Adrenal gland (tissue), 12 donors: Measurements from ENCODE around the gene KLF14. TPM values are rescaled to one million over a fixed set of nuclear protein-coding genes. Genes with fewer than 3 reads are reported as not detected.

Experiments
- DNase-seq, 7 donors: peaks; one replicate each; pipeline ENCODE4 v3.0.0-alpha.2; 2019 to 2020
- H3K27ac ChIP-seq, 5 donors: fragments of 200-600 bp; sonication (generic) in 4 of 5; 1 replicate in 3 of 5; 2 replicates in 2 of 5; pipeline versions ENCODE4 v1.5.1 to v1.8.0; 2016 to 2020; ENCODE audit warnings: mild to moderate bottlenecking in 1 of 5
- H3K27me3 ChIP-seq: fragments of 200-600 bp; 2 replicates; pipeline ENCODE4 v1.8.0; 2021
- H3K36me3 ChIP-seq, 2 donors: fragments of 200-600 bp; replicated peaks in 1 of 2; 1 replicate in 1 of 2; 2 replicates in 1 of 2; pipeline versions ENCODE4 v1.5.1 to v1.8.0; 2018 to 2022
- H3K4me1 ChIP-seq, 2 donors: fragments of 200-600 bp; replicated peaks in 1 of 2; 1 replicate in 1 of 2; 2 replicates in 1 of 2; pipeline versions ENCODE4 v1.5.1 to v1.8.0; 2018 to 2021
- H3K4me3 ChIP-seq, 4 donors: fragments of 200-600 bp; sonication (generic) in 3 of 4; one replicate each; pipeline ENCODE4 v1.5.1; 2016 to 2018
- H3K9me3 ChIP-seq, 3 donors: fragments of 200-600 bp; sonication (generic) in 1 of 3; replicated peaks in 1 of 3; 1 replicate in 2 of 3; 2 replicates in 1 of 3; pipeline versions ENCODE4 v1.5.1 to v1.8.0; 2016 to 2021
- POLR2A ChIP-seq, 2 donors: fragments of 450-650 bp; IDR thresholded peaks; one replicate each; pipeline ENCODE4 v1.6.1; 2017; ENCODE audit warnings: antibody characterized with exemption in 2 of 2, mild to moderate bottlenecking in 2 of 2, moderate library complexity in 1 of 2
- WGBS, 4 donors: extraction: QIAGEN DNeasy Blood & Tissue Kit in 2 of 4; methylation state at CpG; one replicate each; pipeline versions ENCODE4 v1.1.5 to v1.1.7; 2013 to 2017; 5-methylcytosine and 5-hydroxymethylcytosine counted together
- intact Hi-C, 2 donors: fragments of 100-400 bp; cut with DNase I; formaldehyde crosslinking; loops; one replicate each; pipeline versions ENCODE4 v1.14.1 to v1.15.0; 2022 to 2023
- polyA plus RNA-seq, 3 donors: library from polyadenylated mRNA; stranded (reverse); fragments of 200-250 nt in 2 of 3; fragments of 350-450 nt in 1 of 3; fragmentation: Illumina TruSeq in 1 of 3; extraction: RNeasy Lipid Tissue Mini Kit (QIAGEN cat#74804) in 1 of 3; gene quantifications; one replicate each; pipeline ENCODE4 v1.2.3, GENCODE V29; 2013 to 2014
- total RNA-seq, 9 donors: library from RNA; depleted of rRNA in 4 of 9; stranded (reverse); fragments of >200 nt in 4 of 9; fragments of 120-200 nt in 1 of 9; fragmentation: NEBNext Ultra II Directional in 1 of 9; extraction: Animal tissue kit (Norgen Biotek cat#: 25700) in 1 of 9; gene quantifications; one replicate each; pipeline versions ENCODE4 v1.1.0 to v1.2.4, GENCODE V29; 2013 to 2023
- TF ChIP-seq, protein P1 (sequence below), 6 experiments: fragments of 450-650 bp in 4 of 6; fragments of 200-600 bp in 2 of 6; sonication (generic) in 1 of 6; IDR thresholded peaks; 1 replicate in 5 of 6; 2 replicates in 1 of 6; pipeline versions ENCODE4 v1.5.1 to v1.8.0; 2016 to 2021; ENCODE audit warnings: antibody characterized with exemption in 6 of 6, mild to moderate bottlenecking in 2 of 6, moderate library complexity in 1 of 6
- donor health status: healthy with polysubstance abuse.
- donor health status: Bipolar disorder and iron deficiency.
- donor health status: DM: yes; HTN: yes; CAD: no.
- donor health status: DM: no; HTN: no; CAD: no.
- donor health status: DM: no; HTN: no; CAD: no.
- donor health status: DM: yes; HTN: yes; CAD: no.

KLF14 gene
- total and polyA plus RNA-seq, 12 donors: 0.39 to 3.2 (median 1.2) TPM

- Histone ChIP-seq H3K4me1 (no peaks in the 10 kb centered on the region), H3K36me3 (no peaks in the 10 kb centered on the region), H3K27me3 (no peaks in the 10 kb centered on the region), H3K9me3 (no peaks in the 10 kb centered on the region), H3K27ac (no peak overlapping the region), H3K4me3 (no peak overlapping the region)
- no peak for TF ChIP-seq POLR2A (IDR thresholded peaks at IDR 0.05)
- TF ChIP-seq, protein P1, sequence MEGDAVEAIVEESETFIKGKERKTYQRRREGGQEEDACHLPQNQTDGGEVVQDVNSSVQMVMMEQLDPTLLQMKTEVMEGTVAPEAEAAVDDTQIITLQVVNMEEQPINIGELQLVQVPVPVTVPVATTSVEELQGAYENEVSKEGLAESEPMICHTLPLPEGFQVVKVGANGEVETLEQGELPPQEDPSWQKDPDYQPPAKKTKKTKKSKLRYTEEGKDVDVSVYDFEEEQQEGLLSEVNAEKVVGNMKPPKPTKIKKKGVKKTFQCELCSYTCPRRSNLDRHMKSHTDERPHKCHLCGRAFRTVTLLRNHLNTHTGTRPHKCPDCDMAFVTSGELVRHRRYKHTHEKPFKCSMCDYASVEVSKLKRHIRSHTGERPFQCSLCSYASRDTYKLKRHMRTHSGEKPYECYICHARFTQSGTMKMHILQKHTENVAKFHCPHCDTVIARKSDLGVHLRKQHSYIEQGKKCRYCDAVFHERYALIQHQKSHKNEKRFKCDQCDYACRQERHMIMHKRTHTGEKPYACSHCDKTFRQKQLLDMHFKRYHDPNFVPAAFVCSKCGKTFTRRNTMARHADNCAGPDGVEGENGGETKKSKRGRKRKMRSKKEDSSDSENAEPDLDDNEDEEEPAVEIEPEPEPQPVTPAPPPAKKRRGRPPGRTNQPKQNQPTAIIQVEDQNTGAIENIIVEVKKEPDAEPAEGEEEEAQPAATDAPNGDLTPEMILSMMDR (IDR thresholded peaks at IDR 0.05): no peak
- no peak for DNase-seq
- intact Hi-C loops: no loop called here
- WGBS, 4 donors: 82 to 86% (median 83%) methylated on average over 4 of the region's 4 CpGs
Measured at GRCh38 chr7:130723784-130724183, 10.2 kb downstream of the KLF14 start.

DNA sequence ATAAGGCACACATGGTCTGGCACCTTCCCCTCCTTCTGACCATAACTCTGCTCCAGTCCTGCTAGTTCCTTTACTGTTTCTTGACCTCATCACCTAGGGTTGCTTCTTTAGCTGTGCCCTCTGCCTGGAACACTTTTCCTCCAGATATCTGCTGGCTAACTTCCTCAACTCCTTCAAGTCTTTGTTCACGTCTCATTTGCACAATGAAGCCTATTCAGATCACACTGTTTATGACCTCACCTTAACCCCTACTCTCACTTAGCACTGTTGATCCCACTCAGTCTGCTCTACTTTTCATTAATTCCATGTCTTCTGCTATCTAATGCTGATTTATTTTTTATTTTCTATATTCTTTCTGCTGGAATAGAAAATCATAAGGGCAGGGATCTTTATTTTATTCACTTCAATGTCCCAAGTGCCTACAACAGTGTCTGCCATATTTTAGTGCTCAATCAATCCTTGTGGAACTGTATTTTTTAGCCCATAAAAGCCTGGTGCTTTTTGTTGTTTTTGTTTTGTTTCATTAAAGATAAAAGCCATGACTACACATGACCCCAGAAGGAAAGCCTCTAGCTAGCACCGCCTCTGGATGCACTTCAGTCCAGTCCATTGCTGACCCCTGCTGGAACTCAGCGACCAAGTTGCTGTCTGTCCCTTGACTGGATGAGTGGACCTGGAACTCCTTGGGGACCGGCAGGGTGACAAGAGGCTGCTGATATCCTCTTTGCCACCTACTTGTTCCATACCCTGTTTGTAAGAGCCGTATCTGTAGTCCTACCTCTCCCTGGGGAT, 12.3 kb downstream of the KLF14 start:
- intact Hi-C loops: no loop called here
- Histone ChIP-seq H3K4me1 (no peaks in the 10 kb centered on the region), H3K27ac (no peak overlapping the region), H3K4me3 (no peak overlapping the region), H3K9me3 (no peaks in the 10 kb centered on the region), H3K36me3 (no peaks in the 10 kb centered on the region), H3K27me3 (no peaks in the 10 kb centered on the region)
- peak; percentile 80 to 95 (median 86) for DNase-seq
- 20 to 27% (median 25%) methylated on average over 5 of the region's 5 CpGs for WGBS, 4 donors
- no peak for TF ChIP-seq POLR2A (IDR thresholded peaks at IDR 0.05)
- TF ChIP-seq, protein P1 (IDR thresholded peaks at IDR 0.05): peak; percentile 32 to 83 (median 71)

- Histone ChIP-seq H3K4me3 (no peak overlapping the region), H3K27me3 (no peaks in the 10 kb centered on the region), H3K36me3 (no peaks in the 10 kb centered on the region), H3K27ac (no peak overlapping the region), H3K4me1 (no peaks in the 10 kb centered on the region), H3K9me3 (no peaks in the 10 kb centered on the region)
- no peak for DNase-seq
- no peak for TF ChIP-seq POLR2A (IDR thresholded peaks at IDR 0.05)
- TF ChIP-seq, protein P1 (IDR thresholded peaks at IDR 0.05): no peak
- intact Hi-C loops: loop anchor here in 1 of 2 donors (10.0 kb wide), 1 partner anchor 475 kb away; no protein-coding TSS in a partner anchor
- WGBS, 4 donors: 77 to 92% (median 87%) methylated on average over 2 of the region's 2 CpGs
Measured at GRCh38 chr7:130719541-130719940, 14.5 kb downstream of the KLF14 start.

DNA sequence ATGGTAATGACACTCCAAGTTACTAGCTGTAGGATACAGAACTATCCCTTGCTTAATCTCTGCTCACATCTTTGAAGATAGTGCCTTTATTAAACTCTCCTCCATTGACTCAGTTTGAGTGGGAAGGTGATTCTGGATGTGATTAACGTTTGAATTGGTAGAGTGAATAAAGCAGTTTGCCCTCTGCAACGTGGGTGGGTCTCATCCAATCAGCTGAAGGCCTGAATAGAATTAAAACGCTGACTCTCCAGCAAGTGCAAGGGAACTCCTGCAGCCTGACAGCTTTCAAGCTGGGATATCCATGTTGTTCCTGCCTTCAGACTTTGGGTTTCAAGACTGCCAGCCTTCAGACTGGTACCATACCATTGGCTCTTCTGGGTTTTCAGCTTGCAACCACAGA, 21.6 kb downstream of the KLF14 start:
- no peaks in the 10 kb centered on the region for H3K27me3 ChIP-seq

More for the DNA sequence above, 21.6 kb downstream of the KLF14 start:
- no peak overlapping the region for H3K27ac ChIP-seq
- H3K36me3 ChIP-seq: no peaks in the 10 kb centered on the region
- H3K9me3 ChIP-seq: no peaks in the 10 kb centered on the region
- TF ChIP-seq, protein P1 (IDR thresholded peaks at IDR 0.05): no peak
- TF ChIP-seq POLR2A (IDR thresholded peaks at IDR 0.05): no peak
- DNase-seq: no peak
- intact Hi-C loops: loop anchor here in 1 of 2 donors (10.0 kb wide), 1 partner anchor 468 kb away; no protein-coding TSS in a partner anchor
- no peaks in the 10 kb centered on the region for H3K4me1 ChIP-seq
- H3K4me3 ChIP-seq: no peak overlapping the region
- 44 to 58% (median 52%) methylated on average over 2 to 3 of the region's 3 CpGs for WGBS, 4 donors
